Endothelial cell of umbilical vein (primary cell): ENCODE results near the gene ANAPC2. TPM values are rescaled to one million over a fixed set of nuclear protein-coding genes. Genes with fewer than 3 reads are reported as not detected.

Experiments
- BruUV-seq: library from RNA; stranded (reverse); fragments of 400-500 nt; replicated peaks from 2 replicates; lab custom pipeline; 2021; lab: Mats Ljungman, UMichigan
- CTCF ChIA-PET: fragments of 300-600, 350-600 bp; sonication (Branson Sonifier 250); formaldehyde crosslinking; loops from one replicate; lab custom pipeline; 2021; ENCODE audit warnings: antibody characterized with exemption, inconsistent platforms; lab: Charles Lee
- POLR2A ChIA-PET: fragments of 300-600, 350-600 bp; sonication (Branson Sonifier 250); formaldehyde crosslinking; loops from one replicate; lab custom pipeline; 2021; ENCODE audit warnings: antibody characterized with exemption, inconsistent platforms; lab: Charles Lee
- DNase-seq: peaks from one replicate; pipeline ENCODE4 v3.0.0-alpha.2; 2011; ENCODE audit warnings: low read depth, low spot score
- FAIRE-seq: peaks from 2 replicates; lab custom pipeline; 2011; peaks lifted over from hg19 to GRCh38; lab: Jason Lieb, UNC
- H2AFZ ChIP-seq: 2 replicates; pipeline ENCODE4 v1.6.0; 2012; ENCODE audit warnings: low read depth, low read length, control low read depth, inconsistent platforms
- H3K27ac ChIP-seq: 2 replicates; pipeline ENCODE4 v1.5.1; 2011; ENCODE audit warnings: low read depth, mild to moderate bottlenecking, control low read depth, low read length, moderate library complexity; ENCODE audit not compliant: insufficient read depth
- H3K27me3 ChIP-seq, 2 experiments: 2 replicates each; pipeline versions ENCODE4 v1.6.0 to v1.6.1; 2011; ENCODE audit warnings: low read length in 2 of 2, mixed read lengths in 1 of 2; ENCODE audit not compliant: control insufficient read depth in 2 of 2, insufficient read depth in 2 of 2
- H3K36me3 ChIP-seq, 2 experiments: 2 replicates in 1 of 2; 3 replicates in 1 of 2; pipeline ENCODE4 v1.5.1; 2011; ENCODE audit warnings: low read length in 2 of 2, mild to moderate bottlenecking in 1 of 2, moderate library complexity in 1 of 2; ENCODE audit not compliant: control insufficient read depth in 2 of 2, insufficient read depth in 2 of 2; ENCODE audit errors: extremely low read depth in 1 of 2
- H3K4me1 ChIP-seq: 3 replicates; pipeline ENCODE4 v1.5.1; 2011; ENCODE audit warnings: mild to moderate bottlenecking, low read length; ENCODE audit not compliant: control insufficient read depth, insufficient read depth; ENCODE audit errors: extremely low read depth
- H3K4me2 ChIP-seq: 2 replicates; pipeline ENCODE4 v1.6.1; 2011; ENCODE audit warnings: low read length, control low read depth, mixed read lengths; ENCODE audit not compliant: insufficient read depth
- H3K4me3 ChIP-seq, 3 experiments: fragments of 200-600 bp in 1 of 3; sonication (generic), shearing (Covaris generic) in 1 of 3; replicated peaks in 1 of 3; 2 replicates each; pipeline ENCODE4 v1.5.1; 2011 to 2016; ENCODE audit warnings: control low read depth in 3 of 3, low read length in 3 of 3, mild to moderate bottlenecking in 2 of 3, inconsistent platforms in 1 of 3, low read depth in 1 of 3, moderate library complexity in 1 of 3; ENCODE audit not compliant: insufficient read depth in 1 of 3
- H3K79me2 ChIP-seq: 2 replicates; pipeline ENCODE4 v1.6.0; 2012; ENCODE audit warnings: low read length, inconsistent platforms; ENCODE audit not compliant: control insufficient read depth, insufficient read depth
- H3K9ac ChIP-seq: replicated peaks from 2 replicates; pipeline ENCODE3; 2011; ENCODE audit warnings: low read length, control low read depth; ENCODE audit not compliant: insufficient read depth; ENCODE audit errors: extremely low read depth
- H3K9me1 ChIP-seq: replicated peaks from 3 replicates; pipeline ENCODE4 v1.6.0; 2011; ENCODE audit warnings: mild to moderate bottlenecking, low read length; ENCODE audit not compliant: control insufficient read depth, insufficient read depth; ENCODE audit errors: extremely low read depth
- H3K9me3 ChIP-seq: replicated peaks from 2 replicates; pipeline ENCODE4 v1.5.1; 2012; ENCODE audit warnings: low read length, inconsistent platforms; ENCODE audit not compliant: control insufficient read depth, insufficient read depth
- H4K20me1 ChIP-seq: replicated peaks from 2 replicates; pipeline ENCODE3; 2011; ENCODE audit warnings: mild to moderate bottlenecking, low read length; ENCODE audit not compliant: control insufficient read depth, insufficient read depth; ENCODE audit errors: extremely low read depth
- CTCF ChIP-seq, 2 donors: IDR thresholded peaks; 1 replicate in 1 of 2; 2 replicates in 1 of 2; pipeline ENCODE4 v1.5.1; 2011; ENCODE audit warnings: low read length in 2 of 2, mild to moderate bottlenecking in 2 of 2, moderate library complexity in 2 of 2, control low read depth in 1 of 2, inconsistent platforms in 1 of 2, low read depth in 1 of 2; ENCODE audit not compliant: insufficient read depth in 1 of 2; ENCODE audit errors: extremely low read depth in 1 of 2
- EZH2 ChIP-seq: IDR thresholded peaks from 2 replicates; pipeline ENCODE4 v1.6.1; 2012; ENCODE audit warnings: borderline replicate concordance, low read depth, mild to moderate bottlenecking, moderate library complexity, low read length, inconsistent platforms; ENCODE audit not compliant: severe bottlenecking
- FOS ChIP-seq: IDR thresholded peaks from 2 replicates; pipeline ENCODE4 v1.6.1; 2011; ENCODE audit warnings: mild to moderate bottlenecking, low read length, moderate library complexity, borderline replicate concordance; ENCODE audit not compliant: insufficient read depth
- GATA2 ChIP-seq: IDR thresholded peaks from 2 replicates; pipeline ENCODE4 v1.7.0; 2011; ENCODE audit warnings: low read depth, mild to moderate bottlenecking, moderate library complexity, mixed read lengths, low read length; ENCODE audit not compliant: insufficient read length, insufficient read depth
- JUN ChIP-seq: IDR thresholded peaks from 2 replicates; pipeline ENCODE4 v1.6.1; 2011; ENCODE audit warnings: borderline replicate concordance, low read depth; ENCODE audit not compliant: insufficient read length, insufficient read depth
- MAX ChIP-seq: IDR thresholded peaks from 2 replicates; pipeline ENCODE4 v1.6.1; 2011; ENCODE audit not compliant: insufficient read depth, insufficient read length
- MYC ChIP-seq: IDR thresholded peaks from one replicate; pipeline ENCODE4 v1.6.1; 2011; ENCODE audit warnings: mild to moderate bottlenecking, low read depth, low read length
- POLR2A ChIP-seq: IDR thresholded peaks from 2 replicates; pipeline ENCODE4 v1.6.1; 2012; ENCODE audit warnings: low read depth, mild to moderate bottlenecking, control low read depth, low read length
- POLR2AphosphoS5 ChIP-seq: IDR thresholded peaks from 2 replicates; pipeline ENCODE4 v1.6.1; 2012; ENCODE audit warnings: low read depth, mild to moderate bottlenecking, control low read depth, low read length, moderate library complexity; ENCODE audit not compliant: insufficient read depth
- dilution Hi-C: fragments of 300-500 bp; cut with MboI; formaldehyde crosslinking; loops from one replicate; pipeline ENCODE4 v1.15.0; 2019; ENCODE audit warnings: low sequenced_read_pairs; ENCODE audit not compliant: extremely low pct_ligation_motif_present
- intact Hi-C: fragments of 100-400 bp; cut with micrococcal nuclease; formaldehyde crosslinking; loops from one replicate; pipeline ENCODE4 v1.10.0; 2022
- polyA plus RNA-seq, 4 experiments: library from polyadenylated mRNA; depleted of rRNA in 3 of 4; stranded (reverse) in 3 of 4; unstranded in 1 of 4; fragments of >200 nt; gene quantifications; 2 replicates each; pipeline versions ENCODE4 v1.2.1 to v1.2.3, GENCODE V29; 2011 to 2012; ENCODE audit warnings: missing spikeins in 1 of 4
- total RNA-seq: library from RNA; stranded (reverse); gene quantifications from 2 replicates; pipeline ENCODE4 v1.2.3, GENCODE V29; 2021

The ANAPC2 gene
- total and polyA plus RNA-seq, 2 donors (not counting 3 experiments of a cell fraction or from before 2014, with no cell fraction given): 44.8 to 69.2 TPM

- H3K9ac ChIP-seq: peak overlapping the region; percentile 61
- H3K4me3 ChIP-seq: peak overlapping the region; percentile 57 to 86 (median 64)
- no peak for DNase-seq
- TSS peak; percentile 66 for BruUV-seq
- peak overlapping the region; percentile 73 for H2AFZ ChIP-seq
- peaks cover 33% of the 10 kb centered on the region for H3K79me2 ChIP-seq
- peaks cover 17% of the 10 kb centered on the region for H3K4me1 ChIP-seq
- no peaks in the 10 kb centered on the region for H3K9me3 ChIP-seq
- peak overlapping the region; percentile 62 for H3K4me2 ChIP-seq
- no peak overlapping the region for H3K27ac ChIP-seq
- H3K9me1 ChIP-seq: no peaks in the 10 kb centered on the region
- TF ChIP-seq POLR2A (no peak), POLR2AphosphoS5 (no peak), JUN (no peak), EZH2 (no peak), FOS (no peak), CTCF (IDR thresholded peaks at IDR 0.05; ENCODE audit: extremely low read depth in 1 of 2, insufficient read depth in 1 of 2, low read depth in 1 of 2, low read length in 2 of 2) (no peak), GATA2 (no peak), MYC (no peak), MAX (no peak)
- FAIRE-seq: no peak
- CTCF ChIA-PET: interaction anchor here (0.9 to 3.1 kb wide), 8 partner anchors 11 to 159 kb away, joined by 3 to 30 read pairs (median 4); partner anchors contain the start of gene RNF224
- H3K27me3 ChIP-seq: no peaks in the 10 kb centered on the region
- no peaks in the 10 kb centered on the region for H4K20me1 ChIP-seq
- intact Hi-C loops: loop anchor here (2.0 kb wide), 1 partner anchor 17 kb away; the partner anchor contains the start of genes NDOR1 and TMEM203
- dilution Hi-C loops: no loop called here
- peaks cover 0 to 37% of the 10 kb centered on the region in 2 experiments for H3K36me3 ChIP-seq
- POLR2A ChIA-PET: interaction anchor here (1.3 kb wide), 1 partner anchor 52 kb away, joined by 7 read pairs; no protein-coding TSS in a partner anchor
Observed at GRCh38 chr9:137188086-137188489, 272 bp downstream of the ANAPC2 start.
